Measurements from ENCODE around the gene LRCH1.

Gene LRCH1

GRCh38 chr13:46745062-46745461, 192.1 kb downstream of the LRCH1 start:
- no peaks in the 10 kb centered on the region for H3K36me3 ChIP-seq (replicated peaks)
- in situ Hi-C loops (cut with HindIII; ENCODE audit: low pct_ligation_motif_present, low sequenced_read_pairs), result no loop called here

DNA sequence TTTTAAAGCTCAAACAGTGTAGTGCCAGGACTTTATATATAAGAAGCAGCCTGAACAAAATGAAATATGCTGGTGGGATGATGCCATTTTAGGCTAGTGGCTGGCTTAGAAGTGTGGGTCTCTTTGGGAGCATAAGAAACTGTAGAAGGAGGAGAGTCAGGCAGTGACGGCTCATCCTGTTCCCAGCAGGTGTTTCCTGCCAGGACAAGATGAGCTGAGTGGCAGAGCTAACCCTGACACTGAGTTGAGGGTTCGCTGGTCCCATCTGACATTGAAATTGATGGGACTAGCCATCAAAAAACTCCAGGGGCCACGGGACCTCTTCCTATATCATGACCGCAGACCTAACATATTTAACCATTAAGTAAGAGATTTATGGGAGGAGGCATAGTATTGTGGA, 192.7 kb downstream of the LRCH1 start:
- H3K4me3 ChIP-seq (ENCODE audit: low read depth, low read length), result no peak overlapping the region
- in situ Hi-C loops (cut with HindIII; ENCODE audit: low pct_ligation_motif_present, low sequenced_read_pairs), result no loop called here
- no peaks in the 10 kb centered on the region for H3K27me3 ChIP-seq (replicated peaks)
- no peak overlapping the region for H3K27ac ChIP-seq
- peaks cover 3% of the 10 kb centered on the region for H3K36me3 ChIP-seq (replicated peaks)
- DNase-seq, result no peak
- no peak for TF ChIP-seq CTCF (IDR thresholded peaks at IDR 0.05; ENCODE audit: low read depth, low read length, missing control alignments)

More at GRCh38 chr13:46745062-46745461, 192.1 kb downstream of the LRCH1 start:
- no peak overlapping the region for H3K27ac ChIP-seq
- no peak for TF ChIP-seq CTCF (IDR thresholded peaks at IDR 0.05; ENCODE audit: low read depth, low read length, missing control alignments)
- no peak overlapping the region for H3K4me3 ChIP-seq (ENCODE audit: low read depth, low read length)
- no peak for DNase-seq
- no peaks in the 10 kb centered on the region for H3K27me3 ChIP-seq (replicated peaks)

GRCh38 chr13:46747031-46747820, 194.3 kb downstream of the LRCH1 start:
- H3K4me3 ChIP-seq (ENCODE audit: low read depth, low read length), result no peak overlapping the region
- in situ Hi-C loops (cut with HindIII; ENCODE audit: low pct_ligation_motif_present, low sequenced_read_pairs), result no loop called here
- H3K36me3 ChIP-seq (replicated peaks), result peaks cover 5% of the 10 kb centered on the region
- TF ChIP-seq CTCF (IDR thresholded peaks at IDR 0.05; ENCODE audit: low read depth, low read length, missing control alignments), result no peak
- DNase-seq, result no peak
- H3K27me3 ChIP-seq (replicated peaks), result no peaks in the 10 kb centered on the region
- no peak overlapping the region for H3K27ac ChIP-seq

DNA sequence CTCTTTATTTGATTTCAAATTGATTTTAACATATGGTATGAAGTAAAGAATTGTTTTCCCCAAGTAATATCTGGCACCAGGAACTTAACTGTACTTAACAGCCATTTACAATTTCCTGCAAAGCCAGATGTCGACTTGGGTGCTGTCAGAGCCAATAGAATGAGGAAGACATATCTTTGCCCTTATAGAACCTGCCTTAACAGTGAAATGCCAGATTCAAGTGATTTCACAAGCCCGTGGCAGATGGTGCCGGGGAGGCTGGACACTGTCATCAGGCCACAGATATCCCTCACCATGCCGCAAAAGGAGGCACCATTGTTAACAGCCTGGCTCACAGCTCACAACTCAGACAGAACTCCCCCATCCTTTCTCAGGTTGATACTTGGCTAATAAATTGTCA, 195.3 kb downstream of the LRCH1 start:
- no peaks in the 10 kb centered on the region for H3K27me3 ChIP-seq (replicated peaks)
- no peak overlapping the region for H3K27ac ChIP-seq
- in situ Hi-C loops (cut with HindIII; ENCODE audit: low pct_ligation_motif_present, low sequenced_read_pairs), result no loop called here
- peaks cover 5% of the 10 kb centered on the region for H3K36me3 ChIP-seq (replicated peaks)
- DNase-seq, result no peak
- no peak for TF ChIP-seq CTCF (IDR thresholded peaks at IDR 0.05; ENCODE audit: low read depth, low read length, missing control alignments)
- H3K4me3 ChIP-seq (ENCODE audit: low read depth, low read length), result no peak overlapping the region

- peak; percentile 22 for DNase-seq
- no peak for TF ChIP-seq CTCF (IDR thresholded peaks at IDR 0.05; ENCODE audit: low read depth, low read length, missing control alignments)
- H3K27me3 ChIP-seq (replicated peaks), result no peaks in the 10 kb centered on the region
- peaks cover 5% of the 10 kb centered on the region for H3K36me3 ChIP-seq (replicated peaks)
- no peak overlapping the region for H3K27ac ChIP-seq
- no peak overlapping the region for H3K4me3 ChIP-seq (ENCODE audit: low read depth, low read length)
- in situ Hi-C loops (cut with HindIII; ENCODE audit: low pct_ligation_motif_present, low sequenced_read_pairs), result no loop called here
Observed at GRCh38 chr13:46749951-46750350, 197.0 kb downstream of the LRCH1 start.

Measured in brain microvascular endothelial cell (primary cell).